Panc1 (cell line): Measurements from ENCODE around the gene DRD4. TPM values are rescaled to one million over a fixed set of nuclear protein-coding genes. Genes with fewer than 3 reads are reported as not detected.

ENCODE experiments used
- ATAC-seq: fragments of 200-7000 bp; cut with Tn5 transposase; 2 replicates; pipeline ENCODE4 v1.9.1; 2020; ENCODE audit warnings: mild to moderate bottlenecking, moderate library complexity
- BruUV-seq: library from RNA; stranded (reverse); fragments of 400-500 nt; replicated peaks from 2 replicates; lab custom pipeline; 2021; lab: Mats Ljungman, UMichigan
- CTCF ChIA-PET: fragments of 300-600 bp; sonication (Branson Sonifier 250); formaldehyde crosslinking; loops from one replicate; lab custom pipeline; 2022; ENCODE audit warnings: antibody characterized with exemption; lab: Charles Lee
- POLR2A ChIA-PET: fragments of 300-600 bp; sonication (Branson Sonifier 250); formaldehyde crosslinking; loops from one replicate; lab custom pipeline; 2022; ENCODE audit warnings: antibody characterized with exemption; lab: Charles Lee
- DNase-seq: peaks from one replicate; pipeline ENCODE4 v3.0.0-alpha.2; 2010; ENCODE audit warnings: low read depth, low spot score
- H3K27ac ChIP-seq: 2 replicates; pipeline ENCODE4 v1.5.1; 2011; ENCODE audit warnings: mild to moderate bottlenecking, low read length, inconsistent platforms
- H3K27me3 ChIP-seq: fragments of 200-500 bp; sonication (Bioruptor generic); 2 replicates; pipeline ENCODE4 v1.6.0; 2014; ENCODE audit warnings: low read length, inconsistent platforms; ENCODE audit not compliant: control insufficient read depth, insufficient read depth
- H3K36me3 ChIP-seq: fragments of 200-500 bp; sonication (Bioruptor generic); 2 replicates; pipeline ENCODE4 v1.5.1; 2014; ENCODE audit warnings: inconsistent platforms, mild to moderate bottlenecking, low read length, moderate library complexity; ENCODE audit not compliant: control insufficient read depth, insufficient read depth
- H3K4me1 ChIP-seq: 2 replicates; pipeline ENCODE4 v1.5.1; 2011; ENCODE audit warnings: inconsistent platforms, mild to moderate bottlenecking, low read length, moderate library complexity; ENCODE audit not compliant: control insufficient read depth, insufficient read depth
- H3K4me3 ChIP-seq, 2 experiments: 2 replicates each; pipeline ENCODE4 v1.5.1; 2011 to 2012; ENCODE audit warnings: low read depth in 2 of 2, low read length in 2 of 2, mild to moderate bottlenecking in 2 of 2, inconsistent platforms in 1 of 2, moderate library complexity in 1 of 2
- H3K9me3 ChIP-seq: fragments of 200-500 bp; sonication (Bioruptor generic); 2 replicates; pipeline ENCODE4 v1.5.1; 2014; ENCODE audit warnings: low read depth, mild to moderate bottlenecking, inconsistent platforms, low read length, moderate library complexity; ENCODE audit not compliant: control insufficient read depth, insufficient read depth
- POLR2AphosphoS5 ChIP-seq: IDR thresholded peaks from 2 replicates; pipeline ENCODE4 v1.6.1; 2012; ENCODE audit warnings: mild to moderate bottlenecking, low read depth, low read length, moderate library complexity
- SIN3A ChIP-seq: IDR thresholded peaks from 2 replicates; pipeline ENCODE4 v1.6.1; 2012; ENCODE audit warnings: low read depth, mild to moderate bottlenecking, low read length, moderate library complexity, borderline replicate concordance; ENCODE audit not compliant: insufficient read depth
- TCF7L2 ChIP-seq: IDR thresholded peaks from 2 replicates; pipeline ENCODE4 v1.6.1; 2011; ENCODE audit warnings: mild to moderate bottlenecking, low read depth, low read length, inconsistent platforms
- in situ Hi-C: cut with HindIII; loops from 2 replicates; pipeline ENCODE4 v1.10.0; 2016; ENCODE audit warnings: low sequenced_read_pairs, low pct_unique_long_range_greater_than_20kb
- intact Hi-C: fragments of 100-400 bp; cut with micrococcal nuclease; formaldehyde crosslinking; loops from one replicate; pipeline ENCODE4 v1.10.0; 2022; ENCODE audit not compliant: unreplicated experiment
- total RNA-seq: library from RNA; stranded (reverse); gene quantifications from one replicate; pipeline ENCODE4 v1.2.1, GENCODE V29; 2021; ENCODE audit not compliant: unreplicated experiment
- TF ChIP-seq, protein P1 (sequence below), 2 experiments: IDR thresholded peaks; 2 replicates each; pipeline ENCODE4 v1.6.1; 2011 to 2012; ENCODE audit warnings: low read depth in 2 of 2, control low read depth in 1 of 2, low read length in 1 of 2, mild to moderate bottlenecking in 1 of 2, moderate library complexity in 1 of 2; ENCODE audit not compliant: insufficient read depth in 1 of 2
- TF ChIP-seq, protein P2 (sequence below): fragments of 450-650 bp; IDR thresholded peaks from 2 replicates; pipeline ENCODE4 v1.5.1; 2017; ENCODE audit warnings: mild to moderate bottlenecking

The DRD4 gene
- total RNA-seq, 1 experiment from 2014 or later = 0.95 TPM

DNA sequence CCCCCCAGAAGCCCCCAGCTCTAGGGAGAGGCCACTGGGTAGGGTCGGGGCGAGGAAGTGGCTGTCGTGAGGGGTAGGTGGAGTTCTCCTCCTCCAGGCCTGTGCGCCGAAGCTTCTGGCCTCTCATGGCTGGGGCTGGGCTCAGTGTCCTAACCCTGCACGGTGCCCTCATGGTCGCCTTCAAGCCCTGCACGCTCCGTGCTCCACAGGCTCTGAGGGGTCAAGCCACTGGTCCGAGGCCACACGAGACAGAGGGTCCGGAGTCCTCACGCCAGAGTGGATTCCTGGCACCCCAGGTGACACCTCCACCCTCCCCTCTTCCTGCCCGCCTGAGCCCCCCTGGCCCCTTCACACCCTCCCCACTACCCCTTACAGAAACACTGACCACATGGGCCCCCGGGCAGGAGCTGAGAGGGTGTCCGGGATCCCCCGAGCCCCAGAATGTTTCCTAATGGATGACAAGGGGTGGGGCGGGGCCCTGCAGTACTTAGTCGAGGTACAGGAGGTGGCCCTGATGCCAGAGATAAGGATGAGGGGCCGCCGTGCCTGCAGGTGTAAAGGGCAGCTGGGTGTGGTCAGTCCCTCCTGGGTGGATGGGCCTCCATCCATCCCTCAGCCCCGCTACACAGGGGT, 11.3 kb upstream of the DRD4 start:
- no peak for DNase-seq
- TF ChIP-seq, protein P1, sequence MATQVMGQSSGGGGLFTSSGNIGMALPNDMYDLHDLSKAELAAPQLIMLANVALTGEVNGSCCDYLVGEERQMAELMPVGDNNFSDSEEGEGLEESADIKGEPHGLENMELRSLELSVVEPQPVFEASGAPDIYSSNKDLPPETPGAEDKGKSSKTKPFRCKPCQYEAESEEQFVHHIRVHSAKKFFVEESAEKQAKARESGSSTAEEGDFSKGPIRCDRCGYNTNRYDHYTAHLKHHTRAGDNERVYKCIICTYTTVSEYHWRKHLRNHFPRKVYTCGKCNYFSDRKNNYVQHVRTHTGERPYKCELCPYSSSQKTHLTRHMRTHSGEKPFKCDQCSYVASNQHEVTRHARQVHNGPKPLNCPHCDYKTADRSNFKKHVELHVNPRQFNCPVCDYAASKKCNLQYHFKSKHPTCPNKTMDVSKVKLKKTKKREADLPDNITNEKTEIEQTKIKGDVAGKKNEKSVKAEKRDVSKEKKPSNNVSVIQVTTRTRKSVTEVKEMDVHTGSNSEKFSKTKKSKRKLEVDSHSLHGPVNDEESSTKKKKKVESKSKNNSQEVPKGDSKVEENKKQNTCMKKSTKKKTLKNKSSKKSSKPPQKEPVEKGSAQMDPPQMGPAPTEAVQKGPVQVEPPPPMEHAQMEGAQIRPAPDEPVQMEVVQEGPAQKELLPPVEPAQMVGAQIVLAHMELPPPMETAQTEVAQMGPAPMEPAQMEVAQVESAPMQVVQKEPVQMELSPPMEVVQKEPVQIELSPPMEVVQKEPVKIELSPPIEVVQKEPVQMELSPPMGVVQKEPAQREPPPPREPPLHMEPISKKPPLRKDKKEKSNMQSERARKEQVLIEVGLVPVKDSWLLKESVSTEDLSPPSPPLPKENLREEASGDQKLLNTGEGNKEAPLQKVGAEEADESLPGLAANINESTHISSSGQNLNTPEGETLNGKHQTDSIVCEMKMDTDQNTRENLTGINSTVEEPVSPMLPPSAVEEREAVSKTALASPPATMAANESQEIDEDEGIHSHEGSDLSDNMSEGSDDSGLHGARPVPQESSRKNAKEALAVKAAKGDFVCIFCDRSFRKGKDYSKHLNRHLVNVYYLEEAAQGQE (IDR thresholded peaks at IDR 0.05; ENCODE audit: insufficient read depth in 1 of 2, low read depth in 2 of 2, low read length in 1 of 2) = no peak
- no peak for TF ChIP-seq SIN3A
- TF ChIP-seq, protein P2, sequence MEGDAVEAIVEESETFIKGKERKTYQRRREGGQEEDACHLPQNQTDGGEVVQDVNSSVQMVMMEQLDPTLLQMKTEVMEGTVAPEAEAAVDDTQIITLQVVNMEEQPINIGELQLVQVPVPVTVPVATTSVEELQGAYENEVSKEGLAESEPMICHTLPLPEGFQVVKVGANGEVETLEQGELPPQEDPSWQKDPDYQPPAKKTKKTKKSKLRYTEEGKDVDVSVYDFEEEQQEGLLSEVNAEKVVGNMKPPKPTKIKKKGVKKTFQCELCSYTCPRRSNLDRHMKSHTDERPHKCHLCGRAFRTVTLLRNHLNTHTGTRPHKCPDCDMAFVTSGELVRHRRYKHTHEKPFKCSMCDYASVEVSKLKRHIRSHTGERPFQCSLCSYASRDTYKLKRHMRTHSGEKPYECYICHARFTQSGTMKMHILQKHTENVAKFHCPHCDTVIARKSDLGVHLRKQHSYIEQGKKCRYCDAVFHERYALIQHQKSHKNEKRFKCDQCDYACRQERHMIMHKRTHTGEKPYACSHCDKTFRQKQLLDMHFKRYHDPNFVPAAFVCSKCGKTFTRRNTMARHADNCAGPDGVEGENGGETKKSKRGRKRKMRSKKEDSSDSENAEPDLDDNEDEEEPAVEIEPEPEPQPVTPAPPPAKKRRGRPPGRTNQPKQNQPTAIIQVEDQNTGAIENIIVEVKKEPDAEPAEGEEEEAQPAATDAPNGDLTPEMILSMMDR = no peak
- no peak for TF ChIP-seq TCF7L2
- Histone ChIP-seq H3K4me3 (no peak overlapping the region), H3K27ac (no peak overlapping the region), H3K4me1 (peaks cover 17% of the 10 kb centered on the region), H3K36me3 (no peaks in the 10 kb centered on the region), H3K27me3 (no peaks in the 10 kb centered on the region), H3K9me3 (no peaks in the 10 kb centered on the region)
- peak; percentile 33 for ATAC-seq
- POLR2A ChIA-PET = no interaction called here
- intact Hi-C loops = no loop called here
- CTCF ChIA-PET = interaction anchor here (0.5 to 0.7 kb wide), 2 partner anchors 48 to 117 kb away, joined by 3 to 5 read pairs; no protein-coding TSS in a partner anchor
- in situ Hi-C loops = no loop called here
- BruUV-seq = no TSS peak

DNA sequence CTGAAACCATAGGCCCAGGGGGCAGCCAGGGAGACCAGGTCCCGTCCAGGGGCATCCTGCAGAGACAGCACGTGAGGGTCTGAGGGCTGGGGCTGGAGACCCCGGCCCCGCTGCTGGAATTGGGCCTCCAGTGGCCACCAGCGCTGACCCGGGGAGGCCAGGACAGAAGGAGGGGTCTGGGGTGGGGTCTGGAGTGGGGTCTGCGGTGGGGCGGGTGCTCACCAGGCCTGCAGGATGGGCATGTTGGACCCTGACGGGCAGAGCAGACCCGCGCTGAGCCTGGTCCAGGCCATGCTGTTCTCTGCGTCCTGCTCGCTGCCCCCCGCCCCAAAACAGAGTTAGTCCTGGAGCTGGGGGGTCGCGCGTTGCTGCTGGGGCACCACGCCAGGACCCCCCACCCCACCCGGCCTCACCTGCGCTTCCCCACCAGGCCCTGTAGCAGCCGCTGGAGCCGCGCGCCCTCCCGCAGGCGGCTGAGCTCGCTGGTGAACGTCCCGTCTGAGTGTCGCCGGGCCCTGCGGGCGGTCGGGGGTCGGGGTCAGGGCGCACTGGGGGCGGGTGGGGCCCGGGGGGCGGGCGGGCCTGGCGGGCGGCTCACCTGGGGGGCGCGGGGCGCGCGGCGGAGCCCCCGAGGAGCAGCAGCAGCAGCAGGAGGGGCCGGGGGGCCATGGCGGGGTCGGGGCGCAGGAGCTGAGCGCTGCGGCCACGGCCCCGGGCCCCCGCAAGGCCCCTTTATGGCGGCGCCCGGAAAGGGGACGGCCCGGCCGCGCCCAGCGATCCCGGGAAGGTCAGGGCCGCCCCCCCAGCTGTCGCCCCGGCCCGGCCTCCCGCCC, 10.4 kb upstream of the DRD4 start, which contains the start of gene SCT:
Gene SCT (minus strand): TSS at position 707 of the 833 bp plus-strand sequence. CDS start 38 bp downstream, at position 669.
- DNase-seq = no peak
- CTCF ChIA-PET = no interaction called here
- Histone ChIP-seq H3K4me1 (peaks cover 11% of the 10 kb centered on the region), H3K27ac (no peak within 1 kb of the TSS), H3K27me3 (no peaks in the 10 kb centered on the region), H3K9me3 (no peaks in the 10 kb centered on the region), H3K4me3 (no peak within 1 kb of the TSS), H3K36me3 (no peaks in the 10 kb centered on the region)
- no peak for TF ChIP-seq TCF7L2
- TF ChIP-seq, protein P1 (IDR thresholded peaks at IDR 0.05; ENCODE audit: insufficient read depth in 1 of 2, low read depth in 2 of 2, low read length in 1 of 2) = no peak
- TF ChIP-seq POLR2AphosphoS5 = no peak
- TF ChIP-seq, protein P2 = no peak
- TF ChIP-seq SIN3A = no peak
- no peak for ATAC-seq
- in situ Hi-C loops = no loop called here
- no TSS peak for BruUV-seq
- intact Hi-C loops = no loop called here
- POLR2A ChIA-PET = no interaction called here
